ENCODE results near the gene PP2D1.
"Not testable (repeated sequence)": the region's sequence is repeated elsewhere in the genome, so short reads cannot be mapped to it uniquely, and the experiment has no call there.

Gene PP2D1

DNA sequence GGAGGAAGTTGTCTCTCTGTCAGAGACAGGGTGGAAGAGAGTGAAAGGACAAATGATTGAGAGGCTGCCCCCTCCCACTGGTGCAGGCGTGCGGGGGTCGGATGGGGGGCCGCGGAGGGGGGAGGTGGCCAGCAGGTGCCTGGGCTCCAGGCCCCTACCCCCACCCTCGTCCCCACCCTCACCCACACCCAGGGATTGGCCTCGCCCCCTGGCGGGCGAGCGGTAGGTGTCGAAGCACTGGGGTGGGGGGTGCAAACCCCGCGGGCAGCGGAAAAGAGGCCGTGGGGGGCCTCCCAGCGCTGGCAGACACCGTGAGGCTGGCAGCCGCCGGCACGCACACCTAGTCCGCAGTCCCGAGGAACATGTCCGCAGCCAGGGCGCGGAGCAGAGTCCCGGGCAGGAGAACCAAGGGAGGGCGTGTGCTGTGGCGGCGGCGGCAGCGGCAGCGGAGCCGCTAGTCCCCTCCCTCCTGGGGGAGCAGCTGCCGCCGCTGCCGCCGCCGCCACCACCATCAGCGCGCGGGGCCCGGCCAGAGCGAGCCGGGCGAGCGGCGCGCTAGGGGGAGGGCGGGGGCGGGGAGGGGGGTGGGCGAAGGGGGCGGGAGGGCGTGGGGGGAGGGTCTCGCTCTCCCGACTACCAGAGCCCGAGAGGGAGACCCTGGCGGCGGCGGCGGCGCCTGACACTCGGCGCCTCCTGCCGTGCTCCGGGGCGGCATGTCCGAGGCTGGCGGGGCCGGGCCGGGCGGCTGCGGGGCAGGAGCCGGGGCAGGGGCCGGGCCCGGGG, 27.9 kb upstream of the PP2D1 start, which contains the start of gene KAT2B:
Gene KAT2B (plus strand): TSS at position 682 of the 783 bp plus-strand sequence. CDS start 32 bp downstream, at position 714.
- DNase-seq, result peak; percentile 88

DNA sequence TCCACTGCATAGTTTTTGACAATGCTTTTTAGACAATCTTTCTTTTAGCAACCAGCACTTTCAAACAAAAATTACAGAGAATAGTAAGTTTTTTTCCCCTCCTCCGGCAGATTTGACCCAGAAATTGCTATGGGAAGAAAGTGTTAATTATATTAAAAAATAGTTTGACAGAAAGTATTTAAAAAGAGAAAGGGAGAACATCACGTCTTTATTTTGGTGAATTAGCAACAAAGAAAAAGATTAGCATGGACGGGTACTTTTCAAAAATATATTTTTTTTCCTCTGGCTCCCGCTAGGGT, 27.4 kb upstream of the PP2D1 start:
- no peak for DNase-seq

DNA sequence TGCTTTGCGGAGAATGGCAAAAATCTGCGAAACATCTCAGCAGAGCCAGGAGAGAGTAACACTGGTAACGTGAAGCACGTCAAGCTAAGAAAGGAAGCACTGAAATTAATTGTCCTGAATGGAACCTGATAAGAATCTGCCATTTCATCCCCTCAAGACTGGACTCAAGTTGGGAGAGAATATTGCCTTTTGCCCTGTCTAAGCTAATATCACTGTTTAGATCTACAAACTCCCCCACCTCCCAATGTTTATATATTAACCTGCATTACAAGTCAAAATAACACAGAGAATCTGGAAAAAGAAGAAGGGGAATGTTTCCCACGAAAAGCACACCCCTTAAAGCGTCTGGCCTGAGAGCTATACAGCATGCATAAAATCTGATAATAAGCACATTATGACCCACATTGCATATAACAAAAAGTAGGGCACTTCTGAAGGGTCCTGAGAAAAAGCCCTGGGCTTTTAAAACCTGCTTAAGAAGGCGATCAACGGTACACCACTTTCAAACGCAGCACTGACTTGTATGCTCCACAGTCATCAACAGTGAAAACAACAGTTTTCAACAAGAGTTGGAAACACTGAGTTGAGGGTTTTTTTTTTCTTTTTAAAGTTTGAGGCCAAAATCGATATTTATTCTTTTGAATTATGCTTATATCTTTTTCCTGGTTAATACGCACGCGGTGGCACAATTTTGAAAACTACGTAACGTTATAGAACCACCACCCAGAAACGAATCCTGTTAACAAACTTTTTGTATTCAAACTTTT, 26.8 kb upstream of the PP2D1 start:
- DNase-seq, result no peak

DNA sequence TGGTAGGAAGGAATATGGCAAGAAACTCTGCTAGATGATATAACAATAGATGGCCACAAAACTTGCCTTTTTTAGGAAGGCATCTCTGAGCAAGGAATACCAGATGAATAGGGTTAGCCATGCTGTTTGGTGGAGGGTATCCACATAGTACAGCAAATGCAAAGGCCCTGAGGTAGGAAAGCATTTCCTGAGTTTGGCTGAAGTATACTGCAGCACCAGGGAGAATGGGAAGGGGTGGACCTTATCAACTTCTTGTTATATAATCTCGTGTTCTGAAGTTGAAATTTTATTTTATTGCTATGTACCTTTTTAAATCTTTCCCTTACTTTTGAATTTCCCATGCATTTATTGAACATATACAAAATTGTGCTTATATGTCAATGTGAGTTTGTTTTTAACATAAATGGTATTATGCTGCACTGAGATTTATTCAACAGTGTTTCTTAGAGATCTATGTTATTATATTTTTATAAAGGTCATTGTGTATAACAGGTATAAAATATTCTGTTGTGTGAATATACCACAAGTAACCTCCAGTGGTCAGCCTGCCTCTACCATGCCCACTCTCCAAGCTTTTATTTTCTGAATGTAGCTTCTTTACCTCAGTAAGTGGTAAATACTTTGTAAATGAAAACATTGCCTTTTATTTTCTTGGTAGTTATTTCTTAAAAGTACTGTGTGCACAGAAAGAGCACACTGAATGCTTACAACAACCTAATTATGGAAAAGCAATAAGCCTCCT, 25.4 kb upstream of the PP2D1 start:
- DNase-seq, result no peak

DNA sequence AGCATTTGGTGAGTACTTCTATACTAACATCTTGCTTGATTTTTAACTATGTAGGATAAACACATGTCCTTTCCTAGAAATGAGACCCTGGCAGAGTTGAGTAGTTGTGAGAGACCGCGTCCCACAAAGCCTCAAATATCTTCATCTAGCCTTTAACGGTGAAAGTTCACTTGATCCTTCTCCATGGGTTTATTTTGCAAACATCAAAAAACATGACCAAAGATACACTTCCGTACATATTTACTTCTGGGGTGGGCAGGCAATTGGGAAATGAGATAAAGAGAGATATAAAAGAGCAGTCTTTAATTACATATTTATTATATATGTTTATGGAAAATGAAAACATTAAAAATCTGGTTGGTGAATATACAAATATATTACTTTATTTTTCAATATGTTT, 23.0 kb upstream of the PP2D1 start:
- no peak for DNase-seq

DNA sequence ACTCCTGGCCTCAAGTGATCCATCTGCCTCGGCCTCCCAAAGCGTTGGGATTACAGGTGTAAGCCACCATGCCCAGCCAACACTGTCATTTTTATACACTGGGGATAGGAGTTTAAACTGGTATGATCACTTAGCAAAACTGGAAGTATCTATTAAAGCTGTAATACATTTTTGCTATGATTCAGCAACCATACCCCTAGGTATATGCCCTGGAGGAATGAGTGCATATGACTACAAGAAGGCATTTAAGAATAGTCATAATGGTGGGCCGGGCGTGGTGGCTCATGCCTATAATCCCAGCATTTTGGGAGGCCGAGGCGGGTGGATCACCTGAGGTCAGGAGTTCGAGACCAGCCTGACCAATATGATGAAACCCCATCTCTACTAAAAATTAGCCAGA, 19.9 kb upstream of the PP2D1 start:
- not testable (repeated sequence) for DNase-seq

DNA sequence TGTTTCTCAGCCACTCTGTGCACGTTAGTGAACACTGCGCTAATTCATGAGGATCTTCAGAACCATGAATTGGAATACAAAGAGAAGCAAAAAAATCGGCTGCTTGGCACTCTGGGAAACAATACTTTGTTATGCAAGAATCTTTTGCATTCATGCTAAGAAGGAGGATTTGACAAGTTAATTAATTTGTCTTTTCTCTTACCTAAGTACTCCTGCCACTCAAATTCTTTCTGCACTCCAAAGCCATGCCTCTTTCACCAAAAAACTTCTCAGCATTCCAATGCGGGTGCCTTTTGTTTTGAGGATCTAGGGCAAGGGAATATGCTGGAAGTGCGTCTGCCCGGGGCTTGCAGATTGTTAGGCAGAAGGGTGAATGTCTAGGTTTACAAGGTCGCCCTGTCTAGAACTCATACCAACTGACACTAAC, 16.9 kb upstream of the PP2D1 start:
- no peak for DNase-seq

DNA sequence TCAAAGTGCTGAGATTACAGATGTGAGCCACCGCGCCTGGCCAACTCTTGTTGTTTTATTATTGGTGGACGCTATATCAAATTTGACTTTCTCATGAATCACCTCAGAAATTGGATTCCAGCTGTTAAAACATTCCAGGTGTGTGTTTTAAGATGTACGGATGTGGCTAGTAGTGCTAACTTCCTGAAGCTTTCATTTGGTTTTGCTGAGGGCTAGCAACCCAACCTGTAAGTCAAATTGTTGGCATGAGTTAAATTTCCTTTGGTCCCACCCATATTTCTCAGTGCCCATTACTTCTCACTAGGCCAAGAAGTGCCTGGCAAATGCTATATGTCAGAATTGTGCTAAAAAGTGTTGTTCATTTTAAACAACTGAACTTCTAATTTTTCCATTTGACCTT, 15.1 kb upstream of the PP2D1 start:
- DNase-seq, result no peak

DNA sequence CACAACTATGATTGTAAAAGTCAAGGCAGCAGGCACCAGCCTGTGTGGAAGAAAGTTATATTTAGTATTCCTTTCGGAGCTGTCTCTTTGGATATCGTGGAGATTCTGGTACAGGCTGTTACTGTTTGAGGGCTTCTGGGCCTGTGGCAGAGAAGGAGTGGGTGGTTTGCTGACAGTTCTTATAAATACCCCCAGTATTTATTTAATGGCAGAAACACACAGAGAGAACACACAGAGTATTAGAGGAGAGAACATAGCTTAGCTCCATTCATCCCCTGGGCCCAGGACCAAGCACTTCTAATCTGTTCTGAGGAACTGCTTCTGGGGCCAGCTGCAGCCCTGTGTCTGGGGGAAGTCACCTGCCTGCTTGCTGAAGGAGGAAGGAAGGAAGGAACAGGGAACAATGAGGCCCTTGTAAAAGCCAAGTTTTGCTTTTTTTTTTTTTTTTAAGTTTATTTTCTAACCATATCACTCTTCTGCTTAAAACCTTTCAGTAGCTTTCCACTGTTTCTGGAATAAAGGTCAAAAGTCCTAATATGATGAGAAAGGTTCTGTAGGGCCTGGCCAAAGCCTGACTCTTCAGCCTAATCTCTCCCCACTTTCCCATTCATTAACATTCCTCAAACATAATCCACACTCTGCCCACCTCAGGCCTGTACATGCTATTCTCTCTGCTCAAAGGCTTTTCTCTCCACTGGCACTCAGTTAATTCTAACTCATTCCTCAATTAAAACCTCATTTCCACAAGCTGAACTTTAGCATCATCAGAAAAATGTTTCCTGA, 11.8 kb upstream of the PP2D1 start:
- no peak for DNase-seq

DNA sequence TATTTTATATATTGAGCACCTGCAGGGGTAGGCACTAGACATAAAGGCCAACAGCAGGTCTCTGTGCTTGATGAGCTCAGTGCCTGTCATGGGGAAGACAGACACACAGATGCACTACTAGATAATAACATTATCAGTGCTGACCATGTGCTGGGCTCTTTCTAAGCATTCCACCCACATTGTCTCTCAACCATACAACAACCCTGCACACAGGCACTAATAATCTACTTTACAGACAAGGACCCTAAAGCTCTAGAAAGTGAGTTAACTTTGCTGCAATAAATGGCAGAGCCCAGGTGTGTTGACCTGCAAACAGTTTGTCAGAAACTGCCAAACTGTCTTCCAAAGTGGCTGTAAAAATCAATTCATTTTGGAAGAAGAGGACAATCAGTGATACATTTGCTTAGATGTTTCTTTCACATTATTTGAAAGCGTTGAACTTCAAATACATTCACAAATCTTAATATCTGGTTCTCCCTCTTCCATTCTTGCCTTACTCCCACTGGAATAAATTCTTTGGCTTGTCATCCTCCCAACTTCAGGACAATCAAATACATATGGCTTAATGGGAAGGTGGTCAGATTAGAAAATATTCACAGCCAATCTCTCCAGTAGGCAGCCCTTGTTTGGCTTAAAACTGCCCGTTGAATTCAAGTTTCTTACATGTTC, 11.0 kb upstream of the PP2D1 start:
- no peak for DNase-seq

DNA sequence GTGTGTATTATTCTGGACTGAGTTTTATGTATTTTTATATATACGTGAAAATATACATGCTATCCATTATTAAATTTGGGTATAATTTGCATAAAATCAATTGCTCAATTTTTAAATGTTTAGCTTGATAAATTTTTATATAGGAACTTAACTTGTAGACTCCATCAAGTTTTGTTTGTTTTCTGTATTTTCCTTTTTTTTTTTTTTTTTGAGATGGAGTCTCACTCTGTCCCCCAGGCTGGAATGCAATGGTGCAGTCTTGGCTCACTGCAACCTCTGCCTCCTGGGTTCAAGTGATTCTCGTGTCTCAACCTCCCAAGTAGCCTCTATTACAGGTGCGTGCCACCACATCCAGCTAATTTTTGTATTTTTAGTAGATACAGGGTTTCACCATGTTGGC, 4.0 kb upstream of the PP2D1 start:
- not testable (repeated sequence) for DNase-seq

DNA sequence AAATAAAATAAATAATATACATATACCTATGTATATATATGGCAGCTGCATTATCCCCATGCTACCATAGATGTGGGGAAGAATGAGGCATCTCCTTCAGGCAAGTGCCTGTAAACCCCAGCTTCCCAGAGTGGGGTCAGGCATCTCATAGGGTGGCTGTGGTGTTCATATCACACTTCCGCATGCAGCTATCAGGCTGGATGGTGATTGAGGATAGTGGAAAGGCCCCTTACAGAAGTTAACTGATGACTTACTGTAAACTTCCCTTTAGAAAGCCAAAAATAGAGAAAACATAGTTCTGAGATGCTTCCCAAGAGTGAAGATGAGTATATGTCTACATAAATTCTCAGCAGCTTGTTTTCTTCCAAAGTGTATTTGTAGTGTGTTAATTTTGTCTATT, 3.5 kb upstream of the PP2D1 start:
- DNase-seq, result no peak

DNA sequence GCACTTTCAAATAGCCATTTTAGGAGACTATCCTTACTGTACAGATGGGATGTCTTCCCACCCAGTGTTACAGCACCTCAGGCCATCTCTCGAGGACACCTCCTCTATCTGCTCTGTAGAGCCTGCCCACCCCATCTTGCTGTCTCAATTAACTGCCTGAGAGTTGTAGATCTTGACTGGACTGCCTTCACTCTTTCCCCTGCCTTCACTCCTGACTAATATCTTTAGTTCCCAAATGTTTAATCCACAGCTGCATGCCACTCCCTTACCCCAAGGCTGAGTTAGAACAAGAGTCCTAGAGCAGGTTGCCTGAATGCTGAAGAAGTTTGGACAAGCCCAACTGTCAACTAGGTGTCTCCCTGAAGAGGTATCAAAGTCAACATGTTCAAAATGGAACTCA, 1.3 kb upstream of the PP2D1 start:
- DNase-seq, result no peak

DNA sequence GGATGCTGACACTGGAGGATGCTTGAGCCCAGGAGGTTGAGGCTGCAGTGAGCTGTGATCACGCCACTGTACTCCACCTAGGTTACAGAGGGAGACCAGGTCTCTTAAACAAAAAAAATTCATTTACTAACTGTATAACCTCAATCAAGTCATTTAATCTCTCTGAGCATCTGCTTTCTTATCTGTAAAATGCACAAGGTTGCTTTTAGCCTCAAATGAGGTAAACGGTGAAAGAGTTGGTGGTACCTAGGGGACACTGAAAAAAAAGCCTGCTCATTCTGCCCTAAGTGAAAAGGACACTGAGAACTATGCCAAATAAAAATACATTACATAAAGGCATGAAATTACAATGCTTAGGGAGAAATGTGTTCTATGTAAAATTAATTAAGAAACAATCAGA, 3.4 kb downstream of the PP2D1 start:
- no peak for DNase-seq

DNA sequence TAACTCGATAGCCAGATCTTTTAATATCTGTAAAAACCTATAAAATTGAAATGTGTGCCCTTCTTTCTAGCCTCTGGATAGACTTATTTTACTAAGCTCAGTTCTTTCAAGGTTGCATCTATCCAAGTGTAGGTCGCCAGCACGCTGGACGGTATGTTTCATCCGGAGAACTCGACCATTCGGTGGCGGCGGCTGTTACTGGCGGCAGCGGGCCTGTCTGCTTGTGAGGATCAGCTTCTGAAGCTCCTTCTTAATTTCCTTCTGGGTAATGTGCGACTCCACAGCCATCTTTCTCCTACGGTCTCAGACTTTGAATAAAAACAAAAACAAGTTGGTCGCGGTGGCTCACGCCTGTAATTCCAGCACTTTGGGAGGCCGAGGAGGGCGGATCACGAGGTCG, 4.1 kb downstream of the PP2D1 start:
- no peak for DNase-seq

DNA sequence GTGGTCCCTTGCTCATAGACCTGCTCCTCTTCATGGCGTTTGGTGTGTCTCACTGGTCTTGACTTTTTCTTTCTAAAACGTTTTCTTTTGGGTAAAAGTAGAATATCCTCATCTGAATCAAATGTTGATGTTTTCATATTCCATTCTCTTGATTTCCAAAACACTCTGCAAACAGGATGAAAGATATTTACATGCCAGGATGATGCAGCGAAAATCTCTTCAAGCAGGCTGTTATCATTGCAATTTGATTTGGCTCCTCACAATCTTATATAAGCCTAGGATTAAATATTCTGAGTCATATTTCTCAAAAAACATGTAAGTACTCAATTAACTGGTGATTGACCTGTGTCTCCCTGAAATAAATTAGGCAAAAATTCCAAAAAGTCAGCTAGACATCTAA, 10.1 kb downstream of the PP2D1 start:
- DNase-seq, result no peak

DNA sequence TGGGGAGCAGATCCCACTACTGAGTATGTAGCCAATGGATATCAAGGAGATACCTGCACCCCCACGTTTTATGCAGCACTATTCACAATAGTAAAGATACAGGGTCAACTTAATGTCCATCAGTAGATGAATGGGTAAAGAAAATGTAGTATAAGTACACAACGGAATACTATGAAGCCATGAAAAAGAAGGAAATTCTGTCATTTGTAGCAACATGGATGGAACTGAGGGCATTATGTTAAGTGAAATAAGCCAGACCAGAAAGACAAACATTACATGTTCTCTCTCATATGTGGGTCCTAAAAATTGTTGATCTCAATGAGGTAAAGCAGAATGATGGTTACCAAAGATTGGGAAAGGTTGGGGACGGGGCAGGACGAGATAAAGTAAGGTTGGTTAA, 14.6 kb downstream of the PP2D1 start:
- no peak for DNase-seq

DNA sequence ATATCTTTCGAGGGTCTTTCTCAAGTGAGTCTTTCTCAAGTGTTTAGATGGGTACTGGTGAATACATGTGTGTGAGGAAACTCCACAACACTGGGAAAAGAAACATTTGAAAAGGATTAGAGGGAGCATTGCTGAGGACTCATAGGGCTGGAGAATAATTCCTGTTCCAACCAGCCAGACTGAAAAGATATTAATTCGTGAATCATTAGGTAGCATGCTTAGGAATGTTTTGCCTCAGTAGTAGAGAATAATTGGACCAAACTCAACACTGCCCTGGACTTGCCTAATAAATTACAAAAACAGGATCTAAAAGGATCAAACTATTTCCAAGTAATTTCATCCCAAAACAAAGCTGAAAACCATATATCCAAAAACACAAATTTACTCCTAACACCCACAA, 17.3 kb downstream of the PP2D1 start:
- no peak for DNase-seq

DNA sequence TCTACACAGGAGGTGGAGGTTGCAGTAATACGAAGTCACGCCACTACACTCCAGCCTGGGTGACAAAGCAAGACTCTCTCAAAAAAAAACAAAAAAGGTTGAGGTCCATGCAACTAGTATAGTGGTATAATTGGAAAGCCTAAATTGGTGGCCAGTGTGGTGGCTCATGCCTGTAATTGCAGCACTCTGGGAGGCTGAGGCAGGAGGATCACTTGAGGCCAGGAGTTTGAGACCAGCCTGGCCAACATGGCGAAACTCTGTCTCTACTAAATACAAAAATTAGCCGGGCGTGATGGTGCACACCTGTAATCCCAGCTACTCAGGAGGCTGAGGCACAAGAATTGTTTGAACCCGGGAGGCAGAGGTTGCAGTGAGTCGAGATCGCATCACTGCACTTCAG, 23.2 kb downstream of the PP2D1 start:
- DNase-seq, result not testable (repeated sequence)

DNA sequence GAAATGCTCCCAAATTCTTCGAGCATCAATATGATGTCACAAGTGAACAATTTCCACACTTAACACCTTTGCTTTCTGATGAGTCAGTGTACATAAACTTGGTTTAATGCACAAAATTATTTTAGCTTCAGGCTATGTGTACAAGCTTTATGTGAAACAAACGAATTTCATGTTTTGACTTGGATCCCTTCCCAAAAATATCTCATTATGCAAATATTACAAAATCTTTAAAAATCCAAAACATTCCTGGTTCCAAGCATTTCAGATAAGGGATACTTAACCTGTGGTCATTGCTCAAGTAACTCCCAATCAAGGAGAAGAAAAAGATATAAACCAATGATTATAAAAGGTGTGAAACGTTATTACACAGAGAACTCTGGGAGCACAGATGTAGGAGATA, 40.0 kb downstream of the PP2D1 start:
- no peak for DNase-seq

DNA sequence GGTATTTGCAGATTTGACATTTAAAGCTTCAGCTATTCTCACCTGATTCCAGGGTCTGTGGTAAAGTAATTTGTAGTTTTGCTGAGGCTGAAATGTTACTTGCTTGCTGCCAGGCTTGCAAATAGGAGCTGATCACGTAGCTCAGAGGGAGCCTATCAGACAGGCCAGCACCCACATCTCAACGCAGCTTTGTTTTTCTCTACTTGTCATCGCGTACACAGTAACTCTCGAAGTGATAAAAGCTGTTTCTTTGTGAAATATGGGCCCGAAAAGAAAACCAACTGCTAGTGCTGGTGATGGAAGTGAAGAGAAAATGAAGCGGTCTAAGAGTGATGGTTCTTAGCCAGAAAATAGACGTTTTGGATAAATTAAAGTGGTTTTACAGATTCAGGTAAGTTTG, 41.7 kb downstream of the PP2D1 start:
- DNase-seq, result no peak

DNA sequence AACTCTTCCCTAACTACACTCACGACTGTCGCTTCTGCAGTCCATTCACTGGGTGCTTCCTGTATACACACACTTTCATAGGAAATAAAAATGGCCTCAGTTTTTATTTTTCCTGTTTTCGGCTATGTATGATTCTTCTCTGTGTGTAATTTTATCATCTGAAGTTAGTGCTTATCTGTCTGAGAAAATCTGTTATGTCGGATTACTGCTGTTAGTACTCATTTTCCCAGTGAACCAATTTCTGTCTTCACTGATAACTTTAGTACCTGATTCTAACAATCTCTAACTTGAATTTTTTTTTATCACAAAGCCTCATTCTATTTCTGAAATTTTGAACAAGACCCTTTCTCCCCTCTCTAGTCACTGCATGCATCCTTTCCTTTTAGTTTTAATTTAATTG, 44.3 kb downstream of the PP2D1 start:
- no peak for DNase-seq

DNA sequence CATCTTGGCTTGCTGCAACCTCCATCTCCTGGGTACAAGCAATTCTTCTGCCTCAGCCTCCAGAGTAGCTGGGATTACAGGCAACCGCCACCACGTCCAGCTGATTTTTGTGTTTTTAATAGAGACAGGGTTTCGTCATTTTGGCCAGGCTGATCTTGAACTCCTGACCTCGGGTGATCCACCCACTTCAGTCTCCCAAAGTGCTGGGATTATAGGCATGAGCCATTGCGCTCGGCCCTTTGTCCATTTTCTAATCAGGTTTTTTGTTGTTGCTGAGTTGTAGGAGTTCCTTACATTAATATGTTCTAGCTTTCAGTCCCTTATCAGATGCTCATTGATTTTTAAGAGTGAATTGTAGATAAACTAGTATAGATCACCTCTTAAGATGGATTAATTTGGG, 44.9 kb downstream of the PP2D1 start:
- DNase-seq, result no peak
